Measurements from ENCODE around the gene PRRT2. TPM values are rescaled to one million over a fixed set of nuclear protein-coding genes. Genes with fewer than 3 reads are reported as not detected.
"Not testable (repeated sequence)": the region's sequence is repeated elsewhere in the genome, so short reads cannot be mapped to it uniquely, and the experiment has no call there.

The PRRT2 gene
- total RNA-seq, 1 experiment from 2014 or later = 2.5 TPM

DNA sequence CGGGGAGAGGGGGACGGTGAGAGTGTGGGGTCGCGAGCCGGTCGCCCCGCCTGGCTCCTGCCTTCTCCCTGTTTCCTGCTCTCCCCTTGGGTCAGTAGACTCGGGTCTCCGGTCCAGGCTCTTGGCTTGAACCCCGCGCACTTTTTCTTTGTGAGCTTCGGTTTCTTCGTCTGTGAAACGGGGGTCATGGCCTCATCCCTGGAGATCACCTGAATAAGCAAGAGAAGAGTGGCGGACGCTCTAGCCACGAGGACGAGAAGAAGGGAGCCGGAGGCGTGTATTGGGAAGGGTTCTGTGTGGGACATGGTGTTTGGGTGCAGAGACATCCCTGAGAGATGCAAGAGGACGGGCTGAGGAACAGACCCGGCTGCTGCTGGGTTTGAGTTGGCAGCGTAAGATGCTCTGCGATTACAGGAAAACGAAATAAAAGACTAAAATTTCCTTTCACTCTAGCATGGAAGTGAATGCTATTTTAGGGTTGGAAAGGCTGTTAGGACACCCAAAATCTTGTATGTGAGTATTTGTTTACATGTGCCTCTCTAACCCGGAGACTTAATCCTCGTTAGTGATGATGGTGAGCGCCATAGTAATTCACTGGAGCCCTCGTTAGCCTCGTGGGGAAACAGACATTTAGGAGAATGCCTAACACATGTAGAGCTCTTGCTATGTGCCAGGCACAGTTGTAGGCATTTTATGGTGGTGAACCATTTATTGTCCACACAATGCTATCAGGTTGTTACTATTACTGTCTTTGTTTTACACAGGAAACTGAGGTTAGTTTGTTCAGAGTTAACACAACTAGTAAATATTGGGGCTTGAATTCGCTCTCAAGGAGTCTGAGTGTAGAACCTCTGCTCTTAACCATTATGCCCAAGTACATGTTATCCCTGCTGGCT lies 20.8 kb upstream of the PRRT2 start:
- no peak for DNase-seq (ENCODE audit: low read depth)

- no peak for DNase-seq (ENCODE audit: low read depth)
These were observed 19.9 kb upstream of the PRRT2 start for GRCh38 chr16:29791845-29792807.

- not testable (repeated sequence) for DNase-seq (ENCODE audit: low read depth)
These were observed 18.8 kb upstream of the PRRT2 start for GRCh38 chr16:29793153-29793552.

- no peak for DNase-seq (ENCODE audit: low read depth)
These were observed 17.7 kb upstream of the PRRT2 start for GRCh38 chr16:29794231-29794710.

GRCh38 chr16:29802416-29802935 lies 9.5 kb upstream of the PRRT2 start:
- DNase-seq (ENCODE audit: low read depth) = no peak

GRCh38 chr16:29804020-29804419 lies 8.0 kb upstream of the PRRT2 start:
- DNase-seq (ENCODE audit: low read depth) = no peak

DNA sequence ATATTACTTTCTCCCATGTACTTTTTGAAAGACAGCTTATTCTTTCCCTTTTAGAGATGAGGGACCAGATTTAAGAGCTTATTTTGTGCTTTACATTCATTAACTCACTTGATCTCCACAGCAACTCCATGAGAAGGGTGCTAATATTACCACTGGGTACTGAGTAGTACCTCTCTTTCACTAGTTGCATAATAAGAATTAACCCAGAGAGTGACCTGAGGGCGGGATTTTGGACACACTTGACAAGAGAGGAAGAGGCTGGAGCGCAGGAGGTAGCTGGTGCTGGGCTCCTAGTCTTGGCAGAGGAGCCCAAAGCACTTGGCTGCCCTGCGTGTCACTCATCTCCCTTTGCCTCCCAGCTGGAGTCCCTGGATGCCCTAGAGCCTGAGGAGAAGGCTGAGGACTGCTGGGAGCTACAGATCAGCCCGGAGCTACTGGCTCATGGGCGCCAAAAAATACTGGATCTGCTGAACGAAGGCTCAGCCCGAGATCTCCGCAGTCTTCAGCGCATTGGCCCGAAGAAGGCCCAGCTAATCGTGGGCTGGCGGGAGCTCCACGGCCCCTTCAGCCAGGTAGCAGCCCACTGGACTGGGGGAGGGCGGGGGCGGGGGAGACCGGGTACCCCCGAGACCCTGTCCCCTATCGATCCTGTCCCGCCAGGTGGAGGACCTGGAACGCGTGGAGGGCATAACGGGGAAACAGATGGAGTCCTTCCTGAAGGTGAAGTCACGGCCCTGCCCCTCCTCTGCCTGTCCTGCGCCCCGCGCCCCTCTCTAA lies 7.3 kb upstream of the PRRT2 start:
- DNase-seq (ENCODE audit: low read depth) = peak; percentile 50

- peak; percentile 94 for DNase-seq (ENCODE audit: low read depth)
These were observed 6.5 kb upstream of the PRRT2 start for GRCh38 chr16:29805232-29806098.

GRCh38 chr16:29806099-29806579 lies 5.9 kb upstream of the PRRT2 start, which contains the start of gene MAZ:
Gene MAZ, plus strand, starts transcription at chr16:29806529. Its CDS starts 173 bp downstream, at chr16:29806702.
- DNase-seq (ENCODE audit: low read depth) = no peak

DNA sequence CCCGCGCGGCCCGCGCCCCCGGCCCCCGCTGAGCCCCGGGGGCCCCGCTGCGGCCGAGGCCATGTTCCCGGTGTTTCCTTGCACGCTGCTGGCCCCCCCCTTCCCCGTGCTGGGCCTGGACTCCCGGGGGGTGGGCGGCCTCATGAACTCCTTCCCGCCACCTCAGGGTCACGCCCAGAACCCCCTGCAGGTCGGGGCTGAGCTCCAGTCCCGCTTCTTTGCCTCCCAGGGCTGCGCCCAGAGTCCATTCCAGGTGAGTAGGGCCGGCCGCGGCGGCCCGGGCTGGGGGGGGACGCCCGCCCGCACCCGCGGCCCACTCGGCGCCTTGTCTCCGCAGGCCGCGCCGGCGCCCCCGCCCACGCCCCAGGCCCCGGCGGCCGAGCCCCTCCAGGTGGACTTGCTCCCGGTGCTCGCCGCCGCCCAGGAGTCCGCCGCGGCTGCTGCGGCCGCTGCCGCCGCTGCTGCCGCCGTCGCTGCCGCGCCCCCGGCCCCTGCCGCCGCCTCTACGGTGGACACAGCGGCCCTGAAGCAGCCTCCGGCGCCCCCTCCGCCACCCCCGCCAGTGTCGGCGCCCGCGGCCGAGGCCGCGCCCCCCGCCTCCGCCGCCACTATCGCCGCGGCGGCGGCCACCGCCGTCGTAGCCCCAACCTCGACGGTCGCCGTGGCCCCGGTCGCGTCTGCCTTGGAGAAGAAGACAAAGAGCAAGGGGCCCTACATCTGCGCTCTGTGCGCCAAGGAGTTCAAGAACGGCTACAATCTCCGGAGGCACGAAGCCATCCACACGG lies 5.2 kb upstream of the PRRT2 start:
- DNase-seq (ENCODE audit: low read depth) = peak; percentile 64

GRCh38 chr16:29807426-29808218 lies 4.4 kb upstream of the PRRT2 start:
- DNase-seq (ENCODE audit: low read depth) = peak; percentile 94

- no peak for DNase-seq (ENCODE audit: low read depth)
These were observed 3.6 kb upstream of the PRRT2 start for GRCh38 chr16:29808219-29808900.

- no peak for DNase-seq (ENCODE audit: low read depth)
These were observed 2.8 kb upstream of the PRRT2 start for GRCh38 chr16:29809031-29809747.

DNA sequence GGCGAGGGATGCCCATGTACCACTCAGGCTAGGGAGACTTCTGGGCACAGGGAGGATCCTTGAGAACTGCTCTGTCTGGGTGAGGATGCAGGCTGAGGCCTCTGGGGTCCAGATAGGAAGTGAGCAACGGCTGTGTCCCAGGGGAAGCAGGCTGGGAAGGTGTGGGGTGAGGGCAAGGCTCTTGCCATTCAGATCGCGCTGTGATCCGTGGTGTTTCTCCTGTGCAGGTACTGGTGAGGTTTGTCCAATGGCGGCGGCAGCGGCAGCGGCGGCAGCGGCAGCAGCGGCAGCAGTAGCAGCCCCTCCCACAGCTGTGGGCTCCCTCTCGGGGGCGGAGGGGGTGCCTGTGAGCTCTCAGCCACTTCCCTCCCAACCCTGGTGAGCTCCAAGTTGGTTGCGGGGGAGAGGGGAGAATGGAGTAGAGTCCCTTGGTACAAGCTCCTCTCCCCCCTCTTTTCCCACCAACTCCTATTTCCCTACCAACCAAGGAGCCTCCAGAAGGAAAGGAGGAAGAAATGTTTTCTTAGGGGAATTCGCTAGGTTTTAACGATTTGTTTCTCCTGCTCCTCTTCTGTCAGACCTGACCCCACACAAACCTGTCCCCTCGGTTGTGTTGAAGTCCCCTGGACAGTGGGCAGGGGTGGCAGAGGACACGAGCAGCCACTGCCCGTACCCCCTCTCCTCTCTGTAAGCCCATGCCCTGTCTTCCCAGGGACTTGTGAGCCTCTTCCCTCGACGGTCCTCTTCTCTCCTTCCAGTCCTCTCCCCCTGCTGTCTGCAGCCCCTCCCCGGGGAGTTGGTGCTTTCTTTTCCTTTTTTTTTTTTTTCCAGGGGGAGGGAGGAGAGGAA lies 1.9 kb upstream of the PRRT2 start:
- no peak for DNase-seq (ENCODE audit: low read depth)

GRCh38 chr16:29810699-29811169 lies 1.3 kb upstream of the PRRT2 start:
- DNase-seq (ENCODE audit: low read depth) = no peak
